Trophoblast cell (in vitro differentiated cells and primary cell): ENCODE results near the gene PLEKHD1.

ENCODE experiments used
- DNase-seq, 2 donors: peaks; one replicate each; pipeline ENCODE4 v3.0.0-alpha.2; 2016
- H2AFZ ChIP-seq: 2 replicates; pipeline ENCODE4 v1.6.1; 2013; ENCODE audit warnings: low read length, moderate library complexity, mild to moderate bottlenecking; ENCODE audit not compliant: insufficient read depth, poor library complexity
- H2AK5ac ChIP-seq: 2 replicates; pipeline ENCODE4 v1.6.1; 2013; ENCODE audit warnings: mild to moderate bottlenecking, low read length
- H2BK120ac ChIP-seq: 2 replicates; pipeline ENCODE4 v1.6.1; 2013; ENCODE audit warnings: low read length, mild to moderate bottlenecking, moderate library complexity; ENCODE audit not compliant: insufficient read depth, poor library complexity
- H2BK12ac ChIP-seq: 2 replicates; pipeline ENCODE4 v1.6.1; 2013; ENCODE audit warnings: mild to moderate bottlenecking, low read length, moderate library complexity
- H2BK5ac ChIP-seq: 2 replicates; pipeline ENCODE4 v1.6.1; 2013; ENCODE audit warnings: low read length, low read depth, moderate library complexity, mild to moderate bottlenecking; ENCODE audit not compliant: poor library complexity
- H3K14ac ChIP-seq: 2 replicates; pipeline ENCODE4 v1.6.1; 2013; ENCODE audit warnings: mild to moderate bottlenecking, low read length
- H3K18ac ChIP-seq: 2 replicates; pipeline ENCODE4 v1.6.1; 2013; ENCODE audit warnings: mild to moderate bottlenecking, low read length
- H3K23ac ChIP-seq: 2 replicates; pipeline ENCODE4 v1.6.1; 2013; ENCODE audit warnings: low read length
- H3K27ac ChIP-seq: 2 replicates; pipeline ENCODE4 v1.5.1; 2013; ENCODE audit warnings: low read depth, mild to moderate bottlenecking, inconsistent platforms, low read length, moderate library complexity
- H3K27me3 ChIP-seq: 2 replicates; pipeline ENCODE4 v1.6.1; 2013; ENCODE audit warnings: inconsistent platforms, mild to moderate bottlenecking, low read length, moderate library complexity; ENCODE audit not compliant: insufficient read depth
- H3K36me3 ChIP-seq, 2 experiments: 1 replicate in 1 of 2; 2 replicates in 1 of 2; pipeline ENCODE4 v1.6.1; 2013; ENCODE audit warnings: low read length in 2 of 2, mild to moderate bottlenecking in 2 of 2, moderate library complexity in 1 of 2; ENCODE audit not compliant: insufficient read depth in 2 of 2, control insufficient read depth in 1 of 2
- H3K4ac ChIP-seq: 2 replicates; pipeline ENCODE4 v1.6.1; 2013; ENCODE audit warnings: low read depth, mild to moderate bottlenecking, low read length, moderate library complexity
- H3K4me1 ChIP-seq, 2 experiments: 1 replicate in 1 of 2; 2 replicates in 1 of 2; pipeline ENCODE4 v1.6.1; 2013; ENCODE audit warnings: low read length in 2 of 2, mild to moderate bottlenecking in 2 of 2, moderate library complexity in 1 of 2; ENCODE audit not compliant: insufficient read depth in 2 of 2, control insufficient read depth in 1 of 2
- H3K4me2 ChIP-seq: 2 replicates; pipeline ENCODE4 v1.6.1; 2013; ENCODE audit warnings: inconsistent platforms, mild to moderate bottlenecking, low read length, moderate library complexity
- H3K4me3 ChIP-seq: 2 replicates; pipeline ENCODE4 v1.5.1; 2013; ENCODE audit warnings: mild to moderate bottlenecking, low read depth, low read length, inconsistent platforms
- H3K79me1 ChIP-seq: one replicate; pipeline ENCODE4 v1.6.1; 2013; ENCODE audit warnings: low read length
- H3K79me2 ChIP-seq: 2 replicates; pipeline ENCODE4 v1.6.1; 2013; ENCODE audit warnings: low read length, mild to moderate bottlenecking; ENCODE audit not compliant: control insufficient read depth, insufficient read depth, poor library complexity
- H3K9ac ChIP-seq: 2 replicates; pipeline ENCODE4 v1.6.1; 2013; ENCODE audit warnings: mild to moderate bottlenecking, low read length
- H3K9me3 ChIP-seq: 2 replicates; pipeline ENCODE4 v1.6.1; 2013; ENCODE audit warnings: low read depth, mild to moderate bottlenecking, control low read depth, inconsistent platforms, low read length; ENCODE audit not compliant: insufficient read depth
- H4K12ac ChIP-seq: 2 replicates; pipeline ENCODE4 v1.6.1; 2013; ENCODE audit warnings: low read depth, mild to moderate bottlenecking, low read length, moderate library complexity
- H4K8ac ChIP-seq: 2 replicates; pipeline ENCODE4 v1.6.1; 2013; ENCODE audit warnings: low read depth, mild to moderate bottlenecking, low read length, moderate library complexity
- H4K91ac ChIP-seq: one replicate; pipeline ENCODE4 v1.6.1; 2013; ENCODE audit warnings: low read depth, mild to moderate bottlenecking, low read length, moderate library complexity
- WGBS: extraction: QIAGEN DNeasy Blood & Tissue Kit; methylation state at CpG from one replicate; pipeline ENCODE4 v1.1.7; 2013; ENCODE audit warnings: missing lambda C conversion rate; ENCODE audit not compliant: insufficient read length, insufficient coverage; ENCODE audit errors: extremely low coverage; 5-methylcytosine and 5-hydroxymethylcytosine counted together

PLEKHD1 gene

DNA sequence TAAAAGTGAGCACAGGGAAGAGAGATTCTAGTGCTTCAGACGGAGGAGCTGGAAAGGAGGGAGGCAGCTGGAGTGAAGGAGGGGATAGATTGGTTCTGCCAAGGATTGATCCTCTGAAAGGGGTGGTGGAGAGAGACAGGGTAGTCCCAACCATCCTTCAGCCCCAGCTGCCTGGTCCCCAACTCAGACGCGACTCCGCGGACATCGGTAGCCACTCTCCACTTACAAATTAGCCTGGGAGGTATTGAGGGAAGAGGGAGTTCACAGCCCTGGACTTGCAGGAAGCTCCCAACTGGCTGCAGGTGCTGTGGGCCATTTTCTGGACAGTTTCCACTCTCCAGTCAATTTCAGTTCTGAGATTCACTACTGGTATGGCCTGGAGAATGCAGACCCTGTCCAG is 1.2 kb downstream of the PLEKHD1 start:
- no peak overlapping the region for H3K4me3 ChIP-seq
- H3K4me2 ChIP-seq: no peak overlapping the region
- H2BK5ac ChIP-seq: no peak overlapping the region
- H3K27ac ChIP-seq: no peak overlapping the region
- peaks cover 9 to 13% of the 10 kb centered on the region in 2 experiments for H3K4me1 ChIP-seq
- H3K9me3 ChIP-seq: peaks cover 3% of the 10 kb centered on the region
- H2BK12ac ChIP-seq: no peak overlapping the region
- H2BK120ac ChIP-seq: no peak overlapping the region
- no peak overlapping the region for H4K8ac ChIP-seq
- H3K18ac ChIP-seq: no peak overlapping the region
- H3K4ac ChIP-seq: no peak overlapping the region
- H2AK5ac ChIP-seq: no peak overlapping the region
- H3K79me1 ChIP-seq: no peaks in the 10 kb centered on the region
- H3K14ac ChIP-seq: no peak overlapping the region
- H3K9ac ChIP-seq: no peak overlapping the region
- H3K27me3 ChIP-seq: peaks cover 38% of the 10 kb centered on the region
- H3K23ac ChIP-seq: no peak overlapping the region
- H4K91ac ChIP-seq: no peak overlapping the region
- H2AFZ ChIP-seq: no peak overlapping the region
- DNase-seq: no peak
- WGBS: no CpG with 5 or more reads among the region's 6 CpGs
- H3K36me3 ChIP-seq: no peaks in the 10 kb centered on the region
- no peak overlapping the region for H4K12ac ChIP-seq
- no peaks in the 10 kb centered on the region for H3K79me2 ChIP-seq

DNA sequence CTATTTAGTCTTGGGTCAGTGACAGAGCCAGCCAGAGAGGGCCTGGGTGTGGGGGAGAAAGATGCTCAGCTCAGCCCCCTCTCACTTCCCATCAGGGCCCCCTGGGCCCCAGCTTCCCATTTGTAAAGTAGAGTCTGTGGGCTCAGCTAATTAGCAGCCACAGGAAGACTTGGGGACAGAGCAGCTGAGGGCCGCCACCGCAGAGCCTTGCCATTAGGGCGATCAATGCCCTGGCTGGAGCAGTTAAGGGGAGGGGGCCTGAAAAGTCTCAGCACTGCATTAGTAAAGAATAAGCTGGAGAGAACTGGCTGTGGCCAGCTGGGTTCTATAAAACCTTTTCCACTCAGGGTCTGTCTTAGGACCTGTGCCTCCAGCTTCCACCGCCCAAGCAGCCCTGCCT is 2.7 kb downstream of the PLEKHD1 start:
- H2BK120ac ChIP-seq: no peak overlapping the region
- no peak overlapping the region for H3K14ac ChIP-seq
- H2BK5ac ChIP-seq: no peak overlapping the region
- H3K79me1 ChIP-seq: no peaks in the 10 kb centered on the region
- no peak overlapping the region for H3K4me3 ChIP-seq
- no peak overlapping the region for H3K27ac ChIP-seq
- H3K4me1 ChIP-seq: peaks cover 9 to 13% of the 10 kb centered on the region in 2 experiments
- H4K91ac ChIP-seq: no peak overlapping the region
- H3K9ac ChIP-seq: no peak overlapping the region
- H4K8ac ChIP-seq: no peak overlapping the region
- peaks cover 3% of the 10 kb centered on the region for H3K9me3 ChIP-seq
- H3K79me2 ChIP-seq: no peaks in the 10 kb centered on the region
- no peaks in the 10 kb centered on the region for H3K36me3 ChIP-seq
- H4K12ac ChIP-seq: no peak overlapping the region
- H3K18ac ChIP-seq: no peak overlapping the region
- no CpG with 5 or more reads among the region's 4 CpGs for WGBS
- H2AK5ac ChIP-seq: no peak overlapping the region
- no peak for DNase-seq
- H3K4me2 ChIP-seq: no peak overlapping the region
- no peak overlapping the region for H3K23ac ChIP-seq
- peaks cover 35% of the 10 kb centered on the region for H3K27me3 ChIP-seq
- no peak overlapping the region for H2BK12ac ChIP-seq
- no peak overlapping the region for H2AFZ ChIP-seq
- H3K4ac ChIP-seq: no peak overlapping the region

DNA sequence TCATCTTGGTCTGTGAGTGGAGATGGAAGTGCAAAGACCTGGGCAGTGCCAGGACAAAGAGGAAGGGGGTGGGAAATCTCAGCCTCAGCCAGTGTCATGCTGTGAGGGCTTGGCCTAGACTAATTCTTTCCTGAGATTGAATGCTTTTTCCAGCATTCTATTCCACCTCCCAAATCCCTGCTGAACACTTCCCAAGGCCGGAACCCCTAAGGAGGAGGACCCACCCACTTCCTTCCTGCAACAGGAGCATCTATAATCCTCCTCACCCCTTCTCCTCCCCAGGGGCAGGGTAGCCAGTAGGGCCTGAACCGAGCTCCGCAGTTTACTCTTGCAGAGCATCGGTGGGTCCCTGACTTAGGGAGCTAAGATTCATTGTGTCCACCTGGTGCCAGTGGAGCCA is 3.2 kb downstream of the PLEKHD1 start:
- Histone ChIP-seq H3K79me2 (no peaks in the 10 kb centered on the region), H4K8ac (no peak overlapping the region), H3K4me3 (no peak overlapping the region), H2BK120ac (no peak overlapping the region), H3K79me1 (no peaks in the 10 kb centered on the region), H3K18ac (no peak overlapping the region), H4K12ac (no peak overlapping the region), H3K4me2 (no peak overlapping the region), H3K4ac (no peak overlapping the region), H3K23ac (no peak overlapping the region), H4K91ac (no peak overlapping the region), H2BK5ac (no peak overlapping the region), H3K27ac (no peak overlapping the region), H3K4me1 (peaks cover 9 to 13% of the 10 kb centered on the region in 2 experiments), H3K9me3 (peaks cover 3% of the 10 kb centered on the region), H3K9ac (no peak overlapping the region), H3K14ac (no peak overlapping the region), H3K36me3 (no peaks in the 10 kb centered on the region), H3K27me3 (peaks cover 32% of the 10 kb centered on the region), H2BK12ac (no peak overlapping the region), H2AK5ac (no peak overlapping the region), H2AFZ (no peak overlapping the region)
- WGBS: no CpG with 5 or more reads among the region's 4 CpGs
- DNase-seq: no peak

DNA sequence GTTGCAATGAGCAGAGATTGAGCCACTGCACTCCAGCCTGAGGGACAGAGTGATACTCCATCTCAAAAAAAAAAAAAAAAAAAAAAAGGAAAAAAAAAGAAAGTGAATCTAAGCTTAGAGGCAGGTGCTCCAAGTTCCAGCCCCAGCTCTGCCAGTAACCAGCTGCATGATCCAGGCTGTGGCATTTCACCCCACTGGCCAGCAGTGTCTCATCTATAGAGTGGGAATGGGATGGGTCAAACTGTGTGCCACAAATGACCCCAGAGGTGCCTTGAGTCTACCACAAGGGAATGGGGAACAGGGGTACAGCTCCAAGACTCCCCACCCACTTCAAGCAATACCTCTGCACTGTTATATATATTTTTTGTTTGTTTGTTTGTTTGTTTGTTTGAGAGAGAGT is 5.0 kb downstream of the PLEKHD1 start:
- H4K12ac ChIP-seq: no peak overlapping the region
- no peaks in the 10 kb centered on the region for H3K79me1 ChIP-seq
- no peak overlapping the region for H3K14ac ChIP-seq
- no peak overlapping the region for H3K18ac ChIP-seq
- no peak for DNase-seq
- H3K4me1 ChIP-seq: peaks cover 5 to 6% of the 10 kb centered on the region in 2 experiments
- no peak overlapping the region for H3K9ac ChIP-seq
- H2BK12ac ChIP-seq: no peak overlapping the region
- no peak overlapping the region for H4K8ac ChIP-seq
- no peaks in the 10 kb centered on the region for H3K79me2 ChIP-seq
- H3K23ac ChIP-seq: no peak overlapping the region
- no peak overlapping the region for H2BK5ac ChIP-seq
- no peaks in the 10 kb centered on the region for H3K9me3 ChIP-seq
- no peak overlapping the region for H3K4me3 ChIP-seq
- no peak overlapping the region for H3K27ac ChIP-seq
- no peak overlapping the region for H2BK120ac ChIP-seq
- H2AFZ ChIP-seq: no peak overlapping the region
- H3K4me2 ChIP-seq: no peak overlapping the region
- H3K36me3 ChIP-seq: no peaks in the 10 kb centered on the region
- H4K91ac ChIP-seq: no peak overlapping the region
- H2AK5ac ChIP-seq: no peak overlapping the region
- H3K27me3 ChIP-seq: peaks cover 17% of the 10 kb centered on the region
- no peak overlapping the region for H3K4ac ChIP-seq
